ENCODE measurements around the gene TIMM10.

- TF ChIP-seq CTCF (IDR thresholded peaks at IDR 0.05) (no peak), POLR2A (IDR thresholded peaks at IDR 0.05) (peak; percentile 78)
These were observed at the start of gene TIMM10 for GRCh38 chr11:57530596-57531507.

All from right lobe of liver (tissue), 4 donors.